HCT116 (cell line): ENCODE results near the gene ELP2. TPM values are rescaled to one million over a fixed set of nuclear protein-coding genes. Genes with fewer than 3 reads are reported as not detected.

Source experiments
- ATAC-seq: fragments of 200-7000 bp; cut with Tn5 transposase; 2 replicates; pipeline ENCODE4 v1.9.1; 2020; ENCODE audit warnings: mild to moderate bottlenecking, moderate library complexity
- BruUV-seq: library from RNA; stranded (reverse); fragments of 400-500 nt; replicated peaks from 2 replicates; lab custom pipeline; 2021; lab: Mats Ljungman, UMichigan
- CTCF ChIA-PET: fragments of 300-600 bp; sonication (Branson Sonifier 250); formaldehyde crosslinking; loops from one replicate; lab custom pipeline; 2021; ENCODE audit warnings: antibody characterized with exemption; lab: Charles Lee
- POLR2A ChIA-PET: fragments of 300-600, 350-600 bp; sonication (Branson Sonifier 250); formaldehyde crosslinking; loops from one replicate; lab custom pipeline; 2021; ENCODE audit warnings: antibody characterized with exemption; lab: Charles Lee
- RAD21 ChIA-PET, 2 experiments: fragments of 300-600 bp; sonication (Branson Sonifier 250); formaldehyde crosslinking; loops; one replicate each; lab custom pipeline; 2023; ENCODE audit warnings: low total read pairs in 2 of 2; ENCODE audit not compliant: uncharacterized antibody in 2 of 2, unreplicated experiment in 2 of 2, low non-redundant PET in 1 of 2; lab: Charles Lee
- DNase-seq: peaks from one replicate; pipeline ENCODE4 v3.0.0-alpha.2; 2010; ENCODE audit warnings: low read depth, low spot score
- H2AFZ ChIP-seq: fragments of 200-600 bp; shearing (Covaris generic), sonication (generic); 2 replicates; pipeline ENCODE4 v1.6.1; 2017; ENCODE audit warnings: low read depth, mixed run types, mixed read lengths, antibody characterized with exemption, low read length; ENCODE audit not compliant: poor library complexity, severe bottlenecking
- H3K27ac ChIP-seq: 2 replicates; pipeline ENCODE4 v1.5.1; 2012; ENCODE audit warnings: low read depth, low read length
- H3K27me3 ChIP-seq: fragments of 200-600 bp; sonication (generic); 2 replicates; pipeline ENCODE4 v1.6.1; 2016; ENCODE audit warnings: mixed run types, low read length, mixed read lengths; ENCODE audit not compliant: insufficient read depth
- H3K36me3 ChIP-seq, 2 experiments: fragments of 200-500 bp in 1 of 2; fragments of 200-600 bp in 1 of 2; sonication (Bioruptor generic) in 1 of 2; sonication (generic) in 1 of 2; 2 replicates each; pipeline versions ENCODE4 v1.5.1 to v1.6.1; 2014 to 2016; ENCODE audit warnings: low read length in 2 of 2, inconsistent platforms in 1 of 2, mixed read lengths in 1 of 2, mixed run types in 1 of 2; ENCODE audit not compliant: insufficient read depth in 2 of 2, control insufficient read depth in 1 of 2
- H3K4me1 ChIP-seq, 2 experiments: fragments of 200-600 bp in 1 of 2; sonication (generic) in 1 of 2; 2 replicates each; pipeline versions ENCODE4 v1.5.1 to v1.6.1; 2012 to 2017; ENCODE audit warnings: low read length in 2 of 2, inconsistent platforms in 1 of 2, mild to moderate bottlenecking in 1 of 2, mixed read lengths in 1 of 2, mixed run types in 1 of 2, moderate library complexity in 1 of 2; ENCODE audit not compliant: insufficient read depth in 2 of 2, control insufficient read depth in 1 of 2
- H3K4me2 ChIP-seq: fragments of 200-600 bp; sonication (generic); 2 replicates; pipeline ENCODE4 v1.6.1; 2017; ENCODE audit warnings: mixed run types, low read length, mixed read lengths
- H3K4me3 ChIP-seq, 2 experiments: fragments of 200-600 bp in 1 of 2; sonication (generic) in 1 of 2; replicated peaks in 1 of 2; 2 replicates each; pipeline ENCODE4 v1.5.1; 2011 to 2016; ENCODE audit warnings: low read length in 2 of 2, control low read depth in 1 of 2, low read depth in 1 of 2, mild to moderate bottlenecking in 1 of 2, mixed read lengths in 1 of 2, mixed run types in 1 of 2
- H3K79me2 ChIP-seq: fragments of 200-600 bp; sonication (generic); 2 replicates; pipeline ENCODE4 v1.6.1; 2017; ENCODE audit warnings: mild to moderate bottlenecking, mixed run types, low read length, moderate library complexity, mixed read lengths; ENCODE audit not compliant: insufficient read depth
- H3K9ac ChIP-seq: fragments of 200-600 bp; sonication (generic); 2 replicates; pipeline ENCODE4 v1.6.1; 2016; ENCODE audit warnings: low read length, mixed read lengths
- H3K9me2 ChIP-seq: fragments of 200-600 bp; sonication (generic), shearing (Covaris generic); 2 replicates; pipeline ENCODE4 v1.6.1; 2017; ENCODE audit warnings: mixed run types, mild to moderate bottlenecking, moderate library complexity; ENCODE audit not compliant: insufficient read depth
- H3K9me3 ChIP-seq, 2 experiments: fragments of 200-500 bp in 1 of 2; fragments of 200-600 bp in 1 of 2; sonication (Bioruptor generic) in 1 of 2; sonication (generic) in 1 of 2; 2 replicates each; pipeline ENCODE4 v1.6.1; 2014 to 2017; ENCODE audit warnings: low read length in 2 of 2, mixed read lengths in 2 of 2, inconsistent platforms in 1 of 2, low read depth in 1 of 2, mild to moderate bottlenecking in 1 of 2, mixed run types in 1 of 2, moderate library complexity in 1 of 2; ENCODE audit not compliant: control insufficient read depth in 1 of 2, insufficient read depth in 1 of 2
- H4K20me1 ChIP-seq: fragments of 200-600 bp; sonication (generic), shearing (Covaris generic); 2 replicates; pipeline ENCODE4 v1.6.1; 2017; ENCODE audit warnings: mixed run types, mild to moderate bottlenecking, moderate library complexity; ENCODE audit not compliant: insufficient read depth
- CBX3 ChIP-seq: IDR thresholded peaks from 2 replicates; pipeline ENCODE4 v1.6.1; 2012; ENCODE audit warnings: low read depth
- EGR1 ChIP-seq: IDR thresholded peaks from 2 replicates; pipeline ENCODE4 v1.6.1; 2012; ENCODE audit warnings: low read depth
- SP1 ChIP-seq: IDR thresholded peaks from 2 replicates; pipeline ENCODE4 v1.6.1; 2012; ENCODE audit warnings: low read depth
- ZFX ChIP-seq: fragments of 450-650 bp; IDR thresholded peaks from 2 replicates; pipeline ENCODE4 v1.6.1; 2017
- intact Hi-C: fragments of 100-400 bp; cut with micrococcal nuclease; formaldehyde crosslinking; loops from 2 replicates; pipeline ENCODE4 v1.10.0; 2022
- total RNA-seq: library from RNA; stranded (reverse); gene quantifications from one replicate; pipeline ENCODE4 v1.2.1, GENCODE V29; 2021; ENCODE audit not compliant: unreplicated experiment
- TF ChIP-seq, protein P1 (sequence below): IDR thresholded peaks from 2 replicates; pipeline ENCODE4 v1.6.1; 2012
- TF ChIP-seq, protein P2 (sequence below), 3 experiments: fragments of 200-600 bp in 1 of 3; sonication (generic) in 1 of 3; IDR thresholded peaks in 2 of 3; conservative IDR thresholded peaks in 1 of 3; 2 replicates each; pipeline ENCODE4 v1.5.1; 2012 to 2017; ENCODE audit warnings: low read depth in 2 of 3, low read length in 2 of 3, antibody characterized with exemption in 1 of 3, borderline replicate concordance in 1 of 3, control low read depth in 1 of 3, mild to moderate bottlenecking in 1 of 3, mixed read lengths in 1 of 3, mixed run types in 1 of 3, moderate library complexity in 1 of 3; ENCODE audit not compliant: insufficient read depth in 1 of 3

Gene ELP2
- total RNA-seq, 1 experiment from 2014 or later, result 109 TPM

DNA sequence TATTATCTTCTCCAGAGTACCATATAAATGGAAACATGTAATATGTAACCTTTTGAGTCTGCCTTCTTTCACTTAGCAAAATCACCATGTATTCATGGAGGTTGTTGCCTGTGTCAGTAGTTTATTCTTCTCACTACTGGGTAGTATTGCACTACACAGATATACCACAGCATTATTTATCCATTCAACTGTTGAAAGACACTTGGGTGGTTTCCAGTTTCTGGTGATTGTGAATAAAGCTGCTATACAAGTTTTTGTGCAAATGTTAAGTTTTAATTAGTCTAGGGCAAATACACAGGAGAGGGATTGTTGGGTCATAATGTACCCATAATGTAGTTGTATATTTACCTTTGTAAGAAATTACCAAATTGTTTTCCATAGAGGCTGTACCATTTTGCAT, 32.7 kb upstream of the ELP2 start:
- no peaks in the 10 kb centered on the region for H3K4me1 ChIP-seq
- no peak overlapping the region for H3K4me2 ChIP-seq
- POLR2A ChIA-PET, result interaction anchor here (0.7 kb wide), 1 partner anchor 34 kb away, joined by 3 read pairs; no protein-coding TSS in a partner anchor
- H3K9me3 ChIP-seq, result peaks cover 0 to under 1% of the 10 kb centered on the region in 2 experiments; a peak in 1 of 4 replicates
- no peak for ATAC-seq
- no peak overlapping the region for H3K4me3 ChIP-seq
- BruUV-seq, result no TSS peak
- no peak for DNase-seq
- H3K27ac ChIP-seq, result no peak overlapping the region
- TF ChIP-seq ZFX, result no peak
- no peak for TF ChIP-seq EGR1
- TF ChIP-seq CBX3, result no peak
- no peak for TF ChIP-seq SP1
- TF ChIP-seq, protein P1, sequence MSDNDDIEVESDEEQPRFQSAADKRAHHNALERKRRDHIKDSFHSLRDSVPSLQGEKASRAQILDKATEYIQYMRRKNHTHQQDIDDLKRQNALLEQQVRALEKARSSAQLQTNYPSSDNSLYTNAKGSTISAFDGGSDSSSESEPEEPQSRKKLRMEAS, result no peak
- TF ChIP-seq, protein P2, sequence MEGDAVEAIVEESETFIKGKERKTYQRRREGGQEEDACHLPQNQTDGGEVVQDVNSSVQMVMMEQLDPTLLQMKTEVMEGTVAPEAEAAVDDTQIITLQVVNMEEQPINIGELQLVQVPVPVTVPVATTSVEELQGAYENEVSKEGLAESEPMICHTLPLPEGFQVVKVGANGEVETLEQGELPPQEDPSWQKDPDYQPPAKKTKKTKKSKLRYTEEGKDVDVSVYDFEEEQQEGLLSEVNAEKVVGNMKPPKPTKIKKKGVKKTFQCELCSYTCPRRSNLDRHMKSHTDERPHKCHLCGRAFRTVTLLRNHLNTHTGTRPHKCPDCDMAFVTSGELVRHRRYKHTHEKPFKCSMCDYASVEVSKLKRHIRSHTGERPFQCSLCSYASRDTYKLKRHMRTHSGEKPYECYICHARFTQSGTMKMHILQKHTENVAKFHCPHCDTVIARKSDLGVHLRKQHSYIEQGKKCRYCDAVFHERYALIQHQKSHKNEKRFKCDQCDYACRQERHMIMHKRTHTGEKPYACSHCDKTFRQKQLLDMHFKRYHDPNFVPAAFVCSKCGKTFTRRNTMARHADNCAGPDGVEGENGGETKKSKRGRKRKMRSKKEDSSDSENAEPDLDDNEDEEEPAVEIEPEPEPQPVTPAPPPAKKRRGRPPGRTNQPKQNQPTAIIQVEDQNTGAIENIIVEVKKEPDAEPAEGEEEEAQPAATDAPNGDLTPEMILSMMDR (IDR thresholded peaks at IDR 0.05 in 2 of 3, conservative IDR thresholded peaks at IDR 0.05 in 1 of 3; ENCODE audit: borderline replicate concordance in 1 of 3, insufficient read depth in 1 of 3, low read depth in 2 of 3, low read length in 2 of 3), result no peak
- TF ChIP-seq, all 23 proteins: peak for 0
- H3K36me3 ChIP-seq, result no peaks in the 10 kb centered on the region
- ChIA-PET RAD21 (no interaction called here), CTCF (interaction anchor here (1.0 kb wide), 1 partner anchor 188 kb away, joined by 7 read pairs; no protein-coding TSS in a partner anchor)
- H3K9ac ChIP-seq, result no peak overlapping the region
- no peaks in the 10 kb centered on the region for H3K27me3 ChIP-seq
- H3K9me2 ChIP-seq, result no peaks in the 10 kb centered on the region
- no peaks in the 10 kb centered on the region for H3K79me2 ChIP-seq
- H2AFZ ChIP-seq, result no peak overlapping the region
- intact Hi-C loops, result loop anchor here (1.0 to 5.0 kb wide), 6 partner anchors 80 to 710 kb away; no protein-coding TSS in a partner anchor
- H4K20me1 ChIP-seq, result no peaks in the 10 kb centered on the region

DNA sequence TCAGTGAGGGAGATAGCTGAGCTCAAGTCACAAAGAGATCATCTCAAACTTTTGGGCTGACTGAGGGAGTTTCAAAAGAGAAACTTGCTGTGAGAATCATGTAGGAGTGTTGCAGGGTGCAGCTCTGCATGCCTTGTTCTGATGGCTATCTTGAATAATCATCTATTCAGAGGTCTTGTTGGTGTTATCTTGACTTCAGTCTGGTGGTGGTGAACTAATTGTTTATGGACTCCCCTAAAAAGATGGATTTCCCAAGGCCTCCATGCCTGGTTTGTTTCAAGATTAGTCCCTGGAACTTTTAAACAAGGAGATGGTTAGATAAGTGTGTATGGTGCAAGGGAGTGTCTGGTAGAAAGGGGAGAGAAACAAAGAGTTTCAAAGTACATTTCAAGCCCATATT, 30.4 kb upstream of the ELP2 start:
- POLR2A ChIA-PET, result no interaction called here
- DNase-seq, result no peak
- Histone ChIP-seq H3K79me2 (no peaks in the 10 kb centered on the region), H4K20me1 (no peaks in the 10 kb centered on the region), H3K4me2 (no peak overlapping the region), H3K27me3 (no peaks in the 10 kb centered on the region), H3K9me2 (no peaks in the 10 kb centered on the region), H3K4me3 (no peak overlapping the region), H3K4me1 (no peaks in the 10 kb centered on the region), H3K9ac (no peak overlapping the region), H3K27ac (no peak overlapping the region), H3K36me3 (no peaks in the 10 kb centered on the region), H2AFZ (no peak overlapping the region), H3K9me3 (peaks cover 0 to 7% of the 10 kb centered on the region in 2 experiments; a peak in 1 of 4 replicates)
- CTCF ChIA-PET, result interaction anchor here (0.7 to 1.9 kb wide), 2 partner anchors 73 to 185 kb away, joined by 3 to 7 read pairs; no protein-coding TSS in a partner anchor
- RAD21 ChIA-PET, result no interaction called here
- intact Hi-C loops, result loop anchor here (5.0 kb wide), 2 partner anchors 313 to 708 kb away; no protein-coding TSS in a partner anchor
- TF ChIP-seq ZFX, result no peak
- ATAC-seq, result no peak
- BruUV-seq, result no TSS peak
